Stimulated activated naive CD8-positive, alpha-beta T cell treated with anti-CD3 and anti-CD28 coated beads, Interleukin-15, Interleukin-2, amounts not matched to agents 100 ng/mL and 50 ng/mL, for 24 hours (primary cell): ENCODE results near the gene FKBP5.
A peak's percentile ranks its signal among the peaks of the same experiment; 100 is the strongest.

Experiments used
- H3K27ac Mint-ChIP-seq: one replicate; pipeline ENCODE4 v1.8.0; 2021; ENCODE audit warnings: mild to moderate bottlenecking, mixed read lengths
- H3K27me3 Mint-ChIP-seq: one replicate; pipeline ENCODE4 v1.8.0; 2021; ENCODE audit warnings: mixed read lengths
- H3K36me3 Mint-ChIP-seq: one replicate; pipeline ENCODE4 v1.8.0; 2021; ENCODE audit warnings: low read depth, mixed read lengths
- H3K4me1 Mint-ChIP-seq: one replicate; pipeline ENCODE4 v1.8.0; 2021; ENCODE audit warnings: low read depth, mixed read lengths
- H3K4me3 Mint-ChIP-seq: one replicate; pipeline ENCODE4 v1.8.0; 2021; ENCODE audit warnings: mild to moderate bottlenecking, mixed read lengths
- H3K9me3 Mint-ChIP-seq: one replicate; pipeline ENCODE4 v1.8.0; 2021; ENCODE audit warnings: mixed read lengths

The FKBP5 gene

GRCh38 chr6:35668096-35668495 lies 20.6 kb downstream of the FKBP5 start:
- peaks cover 57% of the 10 kb centered on the region for H3K4me1 Mint-ChIP-seq
- H3K4me3 Mint-ChIP-seq = peak overlapping the region; percentile 82
- no peaks in the 10 kb centered on the region for H3K9me3 Mint-ChIP-seq
- H3K27ac Mint-ChIP-seq = peak overlapping the region; percentile 94
- no peaks in the 10 kb centered on the region for H3K27me3 Mint-ChIP-seq
- H3K36me3 Mint-ChIP-seq = no peaks in the 10 kb centered on the region

- H3K4me1 Mint-ChIP-seq = peaks cover 40% of the 10 kb centered on the region
- H3K9me3 Mint-ChIP-seq = no peaks in the 10 kb centered on the region
- H3K4me3 Mint-ChIP-seq = no peak overlapping the region
- no peaks in the 10 kb centered on the region for H3K36me3 Mint-ChIP-seq
- no peaks in the 10 kb centered on the region for H3K27me3 Mint-ChIP-seq
- no peak overlapping the region for H3K27ac Mint-ChIP-seq
Observed at GRCh38 chr6:35665573-35665972, 23.1 kb downstream of the FKBP5 start.

GRCh38 chr6:35664945-35665344 lies 23.8 kb downstream of the FKBP5 start:
- H3K27ac Mint-ChIP-seq = no peak overlapping the region
- H3K36me3 Mint-ChIP-seq = no peaks in the 10 kb centered on the region
- H3K4me3 Mint-ChIP-seq = no peak overlapping the region
- H3K9me3 Mint-ChIP-seq = no peaks in the 10 kb centered on the region
- peaks cover 36% of the 10 kb centered on the region for H3K4me1 Mint-ChIP-seq
- no peaks in the 10 kb centered on the region for H3K27me3 Mint-ChIP-seq

DNA sequence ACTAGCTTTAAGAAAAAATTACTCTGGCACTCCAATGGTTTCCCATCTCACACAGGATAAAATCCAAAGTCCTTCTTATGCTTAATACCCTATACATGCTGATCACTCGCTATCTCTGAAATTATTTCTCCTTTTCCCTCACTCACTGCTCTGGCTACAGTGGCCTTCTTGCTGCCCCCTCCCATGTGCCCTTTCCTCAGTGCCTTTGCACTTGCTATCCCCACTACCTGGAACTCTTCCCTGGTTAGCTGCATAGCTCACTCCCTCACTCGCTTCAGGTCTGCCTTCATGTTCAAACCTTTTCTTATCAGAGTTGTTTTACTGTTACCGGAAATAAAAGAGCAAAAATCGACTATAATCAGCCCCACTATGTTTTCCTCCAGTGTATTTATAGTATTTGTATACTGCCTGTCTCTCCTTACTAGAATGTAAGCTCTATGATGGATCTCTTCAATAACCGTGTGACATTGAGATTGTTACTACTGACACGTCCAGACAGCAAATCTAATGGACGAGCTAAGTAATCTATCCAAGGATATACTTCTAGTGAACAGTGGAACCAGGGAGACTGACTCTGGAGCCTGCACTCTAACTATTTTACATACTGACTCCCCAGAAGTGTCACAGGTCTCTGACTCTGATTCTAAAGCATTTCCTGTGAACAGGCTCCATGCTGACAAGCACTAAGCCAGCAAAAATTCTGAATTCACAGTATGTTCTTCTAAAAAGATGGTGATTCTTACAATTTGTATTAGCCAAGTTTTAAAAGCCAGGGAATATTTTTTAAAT lies 25.1 kb downstream of the FKBP5 start:
- no peak overlapping the region for H3K4me3 Mint-ChIP-seq
- H3K27ac Mint-ChIP-seq = no peak overlapping the region
- H3K9me3 Mint-ChIP-seq = no peaks in the 10 kb centered on the region
- H3K36me3 Mint-ChIP-seq = no peaks in the 10 kb centered on the region
- no peaks in the 10 kb centered on the region for H3K27me3 Mint-ChIP-seq
- peaks cover 27% of the 10 kb centered on the region for H3K4me1 Mint-ChIP-seq

GRCh38 chr6:35662999-35663398 lies 25.7 kb downstream of the FKBP5 start:
- Mint-ChIP-seq H3K4me3 (no peak overlapping the region), H3K27me3 (no peaks in the 10 kb centered on the region), H3K9me3 (no peaks in the 10 kb centered on the region), H3K27ac (no peak overlapping the region), H3K36me3 (no peaks in the 10 kb centered on the region), H3K4me1 (peaks cover 21% of the 10 kb centered on the region)

GRCh38 chr6:35654883-35655282 lies 33.8 kb downstream of the FKBP5 start:
- H3K4me3 Mint-ChIP-seq = no peak overlapping the region
- H3K36me3 Mint-ChIP-seq = peaks cover 16% of the 10 kb centered on the region
- H3K27me3 Mint-ChIP-seq = no peaks in the 10 kb centered on the region
- peaks cover 4% of the 10 kb centered on the region for H3K9me3 Mint-ChIP-seq
- peaks cover 22% of the 10 kb centered on the region for H3K4me1 Mint-ChIP-seq
- no peak overlapping the region for H3K27ac Mint-ChIP-seq

- no peaks in the 10 kb centered on the region for H3K27me3 Mint-ChIP-seq
- peaks cover 15% of the 10 kb centered on the region for H3K36me3 Mint-ChIP-seq
- no peak overlapping the region for H3K4me3 Mint-ChIP-seq
- peaks cover 4% of the 10 kb centered on the region for H3K9me3 Mint-ChIP-seq
- H3K27ac Mint-ChIP-seq = no peak overlapping the region
- peaks cover 34% of the 10 kb centered on the region for H3K4me1 Mint-ChIP-seq
Observed at GRCh38 chr6:35651244-35651643, 37.5 kb downstream of the FKBP5 start.

GRCh38 chr6:35650015-35650414 lies 38.7 kb downstream of the FKBP5 start:
- Mint-ChIP-seq H3K4me3 (no peak overlapping the region), H3K9me3 (peaks cover 4% of the 10 kb centered on the region), H3K36me3 (peaks cover 25% of the 10 kb centered on the region), H3K27me3 (no peaks in the 10 kb centered on the region), H3K27ac (no peak overlapping the region), H3K4me1 (peaks cover 35% of the 10 kb centered on the region)

DNA sequence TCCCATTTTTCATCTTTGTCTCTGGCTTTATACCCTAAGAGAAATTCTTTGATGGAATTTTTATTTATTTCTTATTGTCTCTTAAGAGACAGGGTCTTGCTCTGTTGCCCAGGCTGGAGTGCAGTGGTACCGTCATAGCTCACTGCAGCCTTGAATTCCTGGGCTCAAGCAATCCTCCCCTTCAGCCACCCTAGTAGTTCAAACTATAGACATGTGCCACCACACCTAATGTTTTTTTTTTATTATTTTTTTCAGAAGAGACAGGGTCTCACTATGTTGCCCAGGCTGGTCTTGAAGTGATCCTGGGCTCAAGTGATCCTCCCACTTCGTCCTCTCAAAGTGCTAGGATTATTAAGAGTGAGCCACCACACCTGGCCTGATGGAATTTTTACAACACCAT lies 40.5 kb downstream of the FKBP5 start:
- Mint-ChIP-seq H3K27me3 (no peaks in the 10 kb centered on the region), H3K9me3 (peaks cover under 1% of the 10 kb centered on the region), H3K27ac (no peak overlapping the region), H3K36me3 (peaks cover 28% of the 10 kb centered on the region), H3K4me3 (no peak overlapping the region), H3K4me1 (peaks cover 47% of the 10 kb centered on the region)

DNA sequence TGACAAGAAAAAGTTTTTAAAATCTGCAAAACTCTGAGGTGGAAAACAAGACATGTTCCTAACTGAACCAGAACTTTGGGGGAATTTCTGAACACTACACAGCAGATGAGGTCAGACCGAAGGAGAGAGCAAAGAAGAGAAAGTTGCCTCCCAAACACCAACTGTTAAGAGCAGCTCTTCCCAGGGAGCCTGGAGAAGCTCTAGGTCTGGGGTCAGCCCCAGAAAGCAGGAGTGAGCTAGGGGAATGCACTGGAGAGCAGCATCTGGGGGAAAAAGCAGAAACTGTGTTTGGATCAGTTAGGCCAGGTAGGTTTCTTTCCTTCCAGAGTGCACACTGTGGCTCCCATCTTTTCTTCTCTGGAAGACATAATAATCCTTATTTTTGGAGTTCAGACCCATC lies 41.3 kb downstream of the FKBP5 start:
- H3K27ac Mint-ChIP-seq = no peak overlapping the region
- peaks cover 55% of the 10 kb centered on the region for H3K4me1 Mint-ChIP-seq
- H3K9me3 Mint-ChIP-seq = no peaks in the 10 kb centered on the region
- no peak overlapping the region for H3K4me3 Mint-ChIP-seq
- H3K27me3 Mint-ChIP-seq = no peaks in the 10 kb centered on the region
- H3K36me3 Mint-ChIP-seq = peaks cover 31% of the 10 kb centered on the region

DNA sequence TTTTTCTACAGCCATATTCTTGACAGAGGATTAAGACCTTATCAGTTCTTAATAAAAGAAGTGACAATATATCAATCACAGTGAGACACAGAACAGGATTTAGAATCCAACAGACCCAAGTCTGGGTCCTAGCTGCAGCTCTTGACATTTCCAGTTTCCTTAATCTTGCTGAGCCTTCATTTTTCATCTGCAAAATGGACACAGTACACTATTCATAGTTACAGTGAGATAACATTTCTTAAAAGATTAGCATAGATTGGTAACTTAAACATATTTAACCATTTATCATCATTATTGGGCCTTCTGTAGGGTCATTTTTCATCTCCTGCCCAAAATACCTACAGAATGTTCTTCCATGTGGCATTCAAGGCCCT lies 45.6 kb downstream of the FKBP5 start:
- Mint-ChIP-seq H3K27ac (no peak overlapping the region), H3K27me3 (no peaks in the 10 kb centered on the region), H3K4me3 (no peak overlapping the region), H3K9me3 (no peaks in the 10 kb centered on the region), H3K4me1 (peaks cover 55% of the 10 kb centered on the region), H3K36me3 (peaks cover 52% of the 10 kb centered on the region)

- H3K4me1 Mint-ChIP-seq = peaks cover 56% of the 10 kb centered on the region
- no peak overlapping the region for H3K4me3 Mint-ChIP-seq
- peaks cover 54% of the 10 kb centered on the region for H3K36me3 Mint-ChIP-seq
- no peak overlapping the region for H3K27ac Mint-ChIP-seq
- H3K27me3 Mint-ChIP-seq = no peaks in the 10 kb centered on the region
- no peaks in the 10 kb centered on the region for H3K9me3 Mint-ChIP-seq
Observed at GRCh38 chr6:35642471-35643161, 46.1 kb downstream of the FKBP5 start.

- no peak overlapping the region for H3K27ac Mint-ChIP-seq
- peaks cover 61% of the 10 kb centered on the region for H3K36me3 Mint-ChIP-seq
- H3K4me3 Mint-ChIP-seq = no peak overlapping the region
- H3K4me1 Mint-ChIP-seq = peaks cover 51% of the 10 kb centered on the region
- H3K9me3 Mint-ChIP-seq = no peaks in the 10 kb centered on the region
- no peaks in the 10 kb centered on the region for H3K27me3 Mint-ChIP-seq
Observed at GRCh38 chr6:35640017-35640664, 48.6 kb downstream of the FKBP5 start.

GRCh38 chr6:35638679-35639078 lies 50.0 kb downstream of the FKBP5 start:
- Mint-ChIP-seq H3K4me1 (peaks cover 46% of the 10 kb centered on the region), H3K36me3 (peaks cover 62% of the 10 kb centered on the region), H3K4me3 (no peak overlapping the region)

DNA sequence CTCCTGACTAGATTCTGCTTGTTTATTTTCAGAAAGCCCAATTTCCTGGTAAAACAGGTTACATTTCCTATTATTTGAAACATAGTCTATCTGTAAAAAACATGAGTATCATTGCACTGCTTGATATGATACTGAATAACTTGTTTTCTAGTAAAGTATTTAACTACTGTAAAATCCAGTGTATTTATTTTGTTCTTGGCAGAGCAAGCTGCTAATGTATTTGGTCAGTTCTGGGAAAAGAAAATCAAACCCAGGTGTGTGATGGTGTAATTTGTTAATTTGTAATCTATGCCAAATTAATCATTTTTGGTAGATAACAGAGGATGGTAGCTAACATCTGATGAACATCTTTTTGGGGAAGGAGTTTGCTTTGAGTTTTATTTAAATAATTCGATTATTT lies 50.8 kb downstream of the FKBP5 start:
- Mint-ChIP-seq H3K27me3 (no peaks in the 10 kb centered on the region), H3K4me3 (no peak overlapping the region), H3K4me1 (peaks cover 39% of the 10 kb centered on the region), H3K27ac (no peak overlapping the region), H3K9me3 (no peaks in the 10 kb centered on the region), H3K36me3 (peaks cover 55% of the 10 kb centered on the region)

More at GRCh38 chr6:35638679-35639078, 50.0 kb downstream of the FKBP5 start:
- no peak overlapping the region for H3K27ac Mint-ChIP-seq
- no peaks in the 10 kb centered on the region for H3K9me3 Mint-ChIP-seq
- no peaks in the 10 kb centered on the region for H3K27me3 Mint-ChIP-seq
